ENCODE data around the gene MTUS2.
A peak's percentile ranks its signal among the peaks of the same experiment; 100 is the strongest.

MTUS2 gene

GRCh38 chr13:29542381-29542780 is 722.2 kb downstream of the MTUS2 start:
- Histone ChIP-seq H3K4me1 (ENCODE audit: insufficient read depth, low read length) (no peaks in the 10 kb centered on the region), H3K4me2 (ENCODE audit: insufficient read depth, low read length) (no peak overlapping the region), H4K20me1 (ENCODE audit: insufficient read depth, low read length) (peaks cover 87% of the 10 kb centered on the region), H3K27ac (ENCODE audit: low read length) (no peak overlapping the region), H3K36me3 (ENCODE audit: insufficient read depth, low read length) (peaks cover 81% of the 10 kb centered on the region), H3K79me2 (ENCODE audit: insufficient read depth, low read length) (peaks cover 98% of the 10 kb centered on the region), H3K9ac (ENCODE audit: low read depth, low read length) (no peak overlapping the region), H3K9me3 (ENCODE audit: insufficient read depth, low read length, severe bottlenecking) (no peaks in the 10 kb centered on the region), H3K27me3 (ENCODE audit: insufficient read depth, low read length, poor library complexity) (no peaks in the 10 kb centered on the region), H3K4me3 (ENCODE audit: low read depth in 1 of 2, low read length in 2 of 2) (no peak overlapping the region), H2AFZ (ENCODE audit: low read depth, low read length) (no peak overlapping the region)
- no peak for TF ChIP-seq CTCF (IDR thresholded peaks at IDR 0.05; ENCODE audit: borderline replicate concordance, extremely low read depth, low read length, poor library complexity, severe bottlenecking)
- no peak for TF ChIP-seq EZH2 (IDR thresholded peaks at IDR 0.05; ENCODE audit: borderline replicate concordance, low read depth, low read length, severe bottlenecking)
- DNase-seq (no peak), ATAC-seq (ENCODE audit: insufficient read depth, low read depth) (no peak)

- H3K79me2 ChIP-seq (ENCODE audit: insufficient read depth, low read length), result peaks cover 98% of the 10 kb centered on the region
- no peak overlapping the region for H3K9ac ChIP-seq (ENCODE audit: low read depth, low read length)
- peaks cover 85% of the 10 kb centered on the region for H4K20me1 ChIP-seq (ENCODE audit: insufficient read depth, low read length)
- peak; percentile 49 for ATAC-seq (ENCODE audit: insufficient read depth, low read depth)
- H3K4me1 ChIP-seq (ENCODE audit: insufficient read depth, low read length), result no peaks in the 10 kb centered on the region
- peak; percentile 19 for DNase-seq
- TF ChIP-seq CTCF (IDR thresholded peaks at IDR 0.05; ENCODE audit: borderline replicate concordance, extremely low read depth, low read length, poor library complexity, severe bottlenecking) (peak; percentile 15), EZH2 (IDR thresholded peaks at IDR 0.05; ENCODE audit: borderline replicate concordance, low read depth, low read length, severe bottlenecking) (no peak)
- peaks cover 80% of the 10 kb centered on the region for H3K36me3 ChIP-seq (ENCODE audit: insufficient read depth, low read length)
- H3K27ac ChIP-seq (ENCODE audit: low read length), result no peak overlapping the region
- H2AFZ ChIP-seq (ENCODE audit: low read depth, low read length), result no peak overlapping the region
- H3K27me3 ChIP-seq (ENCODE audit: insufficient read depth, low read length, poor library complexity), result no peaks in the 10 kb centered on the region
- no peaks in the 10 kb centered on the region for H3K9me3 ChIP-seq (ENCODE audit: insufficient read depth, low read length, severe bottlenecking)
- H3K4me2 ChIP-seq (ENCODE audit: insufficient read depth, low read length), result no peak overlapping the region
- H3K4me3 ChIP-seq (ENCODE audit: low read depth in 1 of 2, low read length in 2 of 2), result no peak overlapping the region
Measured at GRCh38 chr13:29543230-29544215, 723.4 kb downstream of the MTUS2 start.

- Histone ChIP-seq H3K9me3 (ENCODE audit: insufficient read depth, low read length, severe bottlenecking) (no peaks in the 10 kb centered on the region), H3K27ac (ENCODE audit: low read length) (no peak overlapping the region), H3K79me2 (ENCODE audit: insufficient read depth, low read length) (peaks cover 98% of the 10 kb centered on the region), H3K9ac (ENCODE audit: low read depth, low read length) (no peak overlapping the region), H3K27me3 (ENCODE audit: insufficient read depth, low read length, poor library complexity) (no peaks in the 10 kb centered on the region), H4K20me1 (ENCODE audit: insufficient read depth, low read length) (peaks cover 84% of the 10 kb centered on the region), H3K4me2 (ENCODE audit: insufficient read depth, low read length) (no peak overlapping the region), H2AFZ (ENCODE audit: low read depth, low read length) (no peak overlapping the region), H3K4me3 (ENCODE audit: low read depth in 1 of 2, low read length in 2 of 2) (no peak overlapping the region), H3K4me1 (ENCODE audit: insufficient read depth, low read length) (no peaks in the 10 kb centered on the region), H3K36me3 (ENCODE audit: insufficient read depth, low read length) (peaks cover 80% of the 10 kb centered on the region)
- DNase-seq, result no peak
- no peak for ATAC-seq (ENCODE audit: insufficient read depth, low read depth)
- TF ChIP-seq CTCF (IDR thresholded peaks at IDR 0.05; ENCODE audit: borderline replicate concordance, extremely low read depth, low read length, poor library complexity, severe bottlenecking) (no peak), EZH2 (IDR thresholded peaks at IDR 0.05; ENCODE audit: borderline replicate concordance, low read depth, low read length, severe bottlenecking) (no peak)
Measured at GRCh38 chr13:29545988-29546387, 725.8 kb downstream of the MTUS2 start.

Data from DND-41 (cell line).